SK-N-SH (cell line): ENCODE data around the gene CELSR1. TPM values are rescaled to one million over a fixed set of nuclear protein-coding genes. Genes with fewer than 3 reads are reported as not detected.
A peak's percentile ranks its signal among the peaks of the same experiment; 100 is the strongest.

Experiments
- CTCF ChIA-PET: fragments of 300-600, 350-600 bp; formaldehyde crosslinking; extraction: SDS; loops from one replicate; lab custom pipeline; 2021; lab: Yijun Ruan, JAX
- POLR2A ChIA-PET: fragments of 350-600 bp; sonication (Branson Sonifier 250); formaldehyde crosslinking; extraction: SDS; loops from one replicate; lab custom pipeline; 2020; ENCODE audit warnings: antibody characterized with exemption, inconsistent platforms; lab: Yijun Ruan, JAX
- DNase-seq: peaks from one replicate; pipeline ENCODE4 v3.0.0; 2012
- H2AFZ ChIP-seq: fragments of 200-600 bp; sonication (generic); 2 replicates; pipeline ENCODE4 v1.8.1; 2016; ENCODE audit warnings: antibody characterized with exemption, mild to moderate bottlenecking, low read depth
- H3F3A ChIP-seq: fragments of 200-600 bp; sonication (generic); replicated peaks from 2 replicates; pipeline ENCODE3; 2016; ENCODE audit warnings: antibody characterized with exemption, mild to moderate bottlenecking; ENCODE audit not compliant: insufficient read depth
- H3K27ac ChIP-seq, 2 experiments: fragments of 200-500 bp in 1 of 2; fragments of 200-600 bp in 1 of 2; sonication (Bioruptor generic) in 1 of 2; sonication (generic), shearing (Covaris generic) in 1 of 2; 2 replicates each; pipeline versions ENCODE4 v1.5.1 to v1.6.1; 2014 to 2016; ENCODE audit warnings: low read depth in 2 of 2, inconsistent platforms in 1 of 2, low read length in 1 of 2, mild to moderate bottlenecking in 1 of 2, mixed read lengths in 1 of 2
- H3K27me3 ChIP-seq: fragments of 200-600 bp; sonication (generic), shearing (Covaris generic); 2 replicates; pipeline ENCODE4 v1.6.1; 2016; ENCODE audit warnings: mixed run types; ENCODE audit not compliant: insufficient read depth
- H3K36me3 ChIP-seq, 2 experiments: fragments of 200-500 bp in 1 of 2; fragments of 200-600 bp in 1 of 2; sonication (Bioruptor generic) in 1 of 2; sonication (generic) in 1 of 2; replicated peaks in 1 of 2; 2 replicates each; pipeline versions ENCODE3 to v1.5.1; 2014 to 2016; ENCODE audit warnings: low read length in 1 of 2, mild to moderate bottlenecking in 1 of 2; ENCODE audit not compliant: insufficient read depth in 2 of 2, control insufficient read depth in 1 of 2
- H3K4me1 ChIP-seq, 2 experiments: fragments of 200-500 bp in 1 of 2; fragments of 200-600 bp in 1 of 2; sonication (Bioruptor generic) in 1 of 2; sonication (generic), shearing (Covaris generic) in 1 of 2; 2 replicates each; pipeline versions ENCODE4 v1.5.1 to v1.6.1; 2014 to 2016; ENCODE audit warnings: low read depth in 1 of 2, low read length in 1 of 2, mixed run types in 1 of 2; ENCODE audit not compliant: insufficient read depth in 2 of 2, control insufficient read depth in 1 of 2
- H3K4me2 ChIP-seq: fragments of 200-600 bp; sonication (generic), shearing (Covaris generic); 2 replicates; pipeline ENCODE4 v1.6.1; 2017; ENCODE audit warnings: mixed run types
- H3K4me3 ChIP-seq, 2 experiments: fragments of 200-500 bp in 1 of 2; fragments of 200-600 bp in 1 of 2; sonication (Bioruptor generic) in 1 of 2; sonication (generic), shearing (Covaris generic) in 1 of 2; 2 replicates each; pipeline versions ENCODE4 v1.5.1 to v1.8.1; 2014 to 2016; ENCODE audit warnings: low read depth in 2 of 2, inconsistent platforms in 1 of 2, low read length in 1 of 2, mild to moderate bottlenecking in 1 of 2, mixed read lengths in 1 of 2, moderate library complexity in 1 of 2
- H3K79me2 ChIP-seq: fragments of 200-600 bp; sonication (generic); 2 replicates; pipeline ENCODE4 v1.8.1; 2017; ENCODE audit warnings: mild to moderate bottlenecking; ENCODE audit not compliant: insufficient read depth
- H3K9ac ChIP-seq: fragments of 200-600 bp; sonication (generic); 2 replicates; pipeline ENCODE4 v1.6.1; 2017; ENCODE audit warnings: mixed run types
- H3K9me2 ChIP-seq: fragments of 200-600 bp; sonication (generic); 2 replicates; pipeline ENCODE4 v1.6.1; 2017; ENCODE audit warnings: mixed run types
- H3K9me3 ChIP-seq: fragments of 200-600 bp; sonication (generic); 2 replicates; pipeline ENCODE4 v1.6.1; 2017; ENCODE audit warnings: mixed run types, mild to moderate bottlenecking, moderate library complexity
- H4K20me1 ChIP-seq: fragments of 200-600 bp; sonication (generic); 2 replicates; pipeline ENCODE4 v1.6.1; 2017; ENCODE audit warnings: mild to moderate bottlenecking, mixed run types; ENCODE audit not compliant: insufficient read depth
- FOSL2 ChIP-seq: IDR thresholded peaks from 2 replicates; pipeline ENCODE4 v1.4.0; 2012; ENCODE audit warnings: low read depth, mild to moderate bottlenecking, moderate library complexity, borderline replicate concordance
- FOXJ3 ChIP-seq: sonication (generic); formaldehyde crosslinking; IDR thresholded peaks from 2 replicates; pipeline ENCODE4 v1.5.1; 2020; ENCODE audit warnings: mild to moderate bottlenecking, missing genetic modification reagents
- GATA2 ChIP-seq: sonication (generic); formaldehyde crosslinking; IDR thresholded peaks from 2 replicates; pipeline ENCODE4 v1.5.0; 2020; ENCODE audit warnings: mild to moderate bottlenecking, missing genetic modification reagents
- MEF2A ChIP-seq: IDR thresholded peaks from 2 replicates; pipeline ENCODE4 v1.4.0; 2012; ENCODE audit warnings: low read depth, borderline replicate concordance
- POLR2AphosphoS5 ChIP-seq: IDR thresholded peaks from 2 replicates; pipeline ENCODE4 v1.6.1; 2012; ENCODE audit warnings: low read depth, low read length
- SIN3A ChIP-seq: IDR thresholded peaks from 2 replicates; pipeline ENCODE4 v1.6.1; 2012; ENCODE audit warnings: low read depth, mild to moderate bottlenecking, low read length, moderate library complexity, borderline replicate concordance
- TCF12 ChIP-seq: IDR thresholded peaks from 2 replicates; pipeline ENCODE4 v1.4.0; 2012
- WGBS: methylation state at CpG from one replicate; pipeline ENCODE4 v1.1.6; 2017; ENCODE audit warnings: low lambda C conversion rate; 5-methylcytosine and 5-hydroxymethylcytosine counted together
- polyA plus RNA-seq, 3 experiments: library from polyadenylated mRNA; depleted of rRNA; stranded (reverse); fragments of >200 nt; gene quantifications; 2 replicates each; pipeline ENCODE4 v1.2.3, GENCODE V29; 2012
- TF ChIP-seq, protein P1 (sequence below): IDR thresholded peaks from 2 replicates; pipeline ENCODE4 v1.6.1; 2012; ENCODE audit warnings: mild to moderate bottlenecking, low read depth, low read length, moderate library complexity
- TF ChIP-seq, protein P2 (sequence below): IDR thresholded peaks from 2 replicates; pipeline ENCODE4 v1.4.0; 2012; ENCODE audit warnings: low read depth
- TF ChIP-seq, protein P3 (sequence below): IDR thresholded peaks from 2 replicates; pipeline ENCODE4; 2012
- TF ChIP-seq, protein P4 (sequence below): fragments of 150-350 bp; IDR thresholded peaks from 2 replicates; pipeline ENCODE4 v1.6.1; 2017; ENCODE audit warnings: antibody characterized with exemption, low read length, low read depth, borderline replicate concordance

The CELSR1 gene
- polyA plus RNA-seq, 1 of the 3 experiments (the other 2 are of a cell fraction) = 5.0 TPM

DNA sequence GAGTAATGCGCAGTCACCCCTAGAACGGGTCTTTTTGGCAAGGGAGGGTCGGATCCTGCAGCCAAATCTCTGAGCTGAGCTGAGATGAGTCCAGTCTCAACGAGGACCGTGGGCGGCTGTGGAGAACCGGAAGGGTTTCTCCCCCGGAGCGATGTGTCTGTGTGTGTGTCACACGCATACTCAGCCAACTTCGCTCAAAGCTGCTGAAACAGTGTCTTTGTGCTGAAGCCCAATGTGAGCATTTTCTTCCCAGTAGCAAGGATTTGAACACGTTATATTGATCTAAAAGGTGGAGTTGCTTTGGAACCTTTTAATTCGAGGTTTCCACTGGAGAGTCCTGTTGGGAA is 1.4 kb upstream of the CELSR1 start (continued):
- TF ChIP-seq, protein P1, sequence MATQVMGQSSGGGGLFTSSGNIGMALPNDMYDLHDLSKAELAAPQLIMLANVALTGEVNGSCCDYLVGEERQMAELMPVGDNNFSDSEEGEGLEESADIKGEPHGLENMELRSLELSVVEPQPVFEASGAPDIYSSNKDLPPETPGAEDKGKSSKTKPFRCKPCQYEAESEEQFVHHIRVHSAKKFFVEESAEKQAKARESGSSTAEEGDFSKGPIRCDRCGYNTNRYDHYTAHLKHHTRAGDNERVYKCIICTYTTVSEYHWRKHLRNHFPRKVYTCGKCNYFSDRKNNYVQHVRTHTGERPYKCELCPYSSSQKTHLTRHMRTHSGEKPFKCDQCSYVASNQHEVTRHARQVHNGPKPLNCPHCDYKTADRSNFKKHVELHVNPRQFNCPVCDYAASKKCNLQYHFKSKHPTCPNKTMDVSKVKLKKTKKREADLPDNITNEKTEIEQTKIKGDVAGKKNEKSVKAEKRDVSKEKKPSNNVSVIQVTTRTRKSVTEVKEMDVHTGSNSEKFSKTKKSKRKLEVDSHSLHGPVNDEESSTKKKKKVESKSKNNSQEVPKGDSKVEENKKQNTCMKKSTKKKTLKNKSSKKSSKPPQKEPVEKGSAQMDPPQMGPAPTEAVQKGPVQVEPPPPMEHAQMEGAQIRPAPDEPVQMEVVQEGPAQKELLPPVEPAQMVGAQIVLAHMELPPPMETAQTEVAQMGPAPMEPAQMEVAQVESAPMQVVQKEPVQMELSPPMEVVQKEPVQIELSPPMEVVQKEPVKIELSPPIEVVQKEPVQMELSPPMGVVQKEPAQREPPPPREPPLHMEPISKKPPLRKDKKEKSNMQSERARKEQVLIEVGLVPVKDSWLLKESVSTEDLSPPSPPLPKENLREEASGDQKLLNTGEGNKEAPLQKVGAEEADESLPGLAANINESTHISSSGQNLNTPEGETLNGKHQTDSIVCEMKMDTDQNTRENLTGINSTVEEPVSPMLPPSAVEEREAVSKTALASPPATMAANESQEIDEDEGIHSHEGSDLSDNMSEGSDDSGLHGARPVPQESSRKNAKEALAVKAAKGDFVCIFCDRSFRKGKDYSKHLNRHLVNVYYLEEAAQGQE = no peak
- TF ChIP-seq, protein P2, sequence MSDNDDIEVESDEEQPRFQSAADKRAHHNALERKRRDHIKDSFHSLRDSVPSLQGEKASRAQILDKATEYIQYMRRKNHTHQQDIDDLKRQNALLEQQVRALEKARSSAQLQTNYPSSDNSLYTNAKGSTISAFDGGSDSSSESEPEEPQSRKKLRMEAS = no peak

DNA sequence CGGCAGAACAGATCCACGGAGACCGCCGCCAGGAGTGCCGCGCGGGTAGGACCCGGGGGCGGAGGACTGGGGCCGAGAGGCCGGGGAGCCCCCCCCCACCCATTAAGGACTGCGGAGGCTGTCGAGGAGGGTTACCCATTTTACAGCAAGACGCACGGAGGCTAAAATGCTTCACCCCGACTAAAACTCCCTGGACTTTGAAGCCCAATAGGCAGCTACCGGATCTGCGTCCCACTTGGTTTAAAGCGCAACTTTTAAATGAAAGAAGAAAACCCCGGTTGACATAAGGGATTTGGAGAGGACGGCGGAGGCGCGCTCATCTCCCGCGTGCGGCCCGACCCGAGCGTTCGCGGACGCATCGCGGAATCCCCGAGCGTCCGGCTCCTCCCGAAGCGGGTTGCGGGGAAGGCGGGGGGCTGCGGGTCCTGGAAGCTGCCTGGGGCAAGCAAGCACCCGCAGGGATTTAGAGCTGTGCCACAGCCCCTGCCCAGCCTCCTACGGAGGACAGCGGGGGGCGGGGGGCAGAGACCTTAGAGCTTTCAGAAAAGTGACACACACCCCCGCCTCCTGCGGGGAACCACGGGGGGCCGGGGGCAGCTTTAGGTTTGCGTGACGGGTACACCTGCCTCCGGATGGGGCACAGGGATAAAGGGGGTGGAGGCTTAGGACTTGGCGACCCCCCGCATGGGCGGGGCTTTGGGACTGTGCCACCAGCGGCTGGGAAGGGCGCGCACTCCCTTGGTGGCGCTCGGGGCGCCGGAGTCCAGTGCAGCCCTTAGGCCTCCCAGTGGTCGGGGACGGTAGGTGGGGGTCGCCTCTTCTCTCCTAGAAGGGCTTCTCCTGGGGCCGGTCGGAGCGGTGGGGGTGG is 760 bp upstream of the CELSR1 start:
- H3K9me3 ChIP-seq = no peaks in the 10 kb centered on the region
- peaks cover 0 to 4% of the 10 kb centered on the region in 2 experiments; a peak in 1 of 4 replicates for H3K4me1 ChIP-seq
- H3K9ac ChIP-seq = no peak overlapping the region
- no peak for TF ChIP-seq TCF12
- TF ChIP-seq, protein P2 = no peak
- TF ChIP-seq SIN3A = no peak
- TF ChIP-seq MEF2A = no peak
- TF ChIP-seq GATA2 (CRISPR knock-in tag) = no peak
- no peak for TF ChIP-seq FOXJ3
- TF ChIP-seq, protein P3, sequence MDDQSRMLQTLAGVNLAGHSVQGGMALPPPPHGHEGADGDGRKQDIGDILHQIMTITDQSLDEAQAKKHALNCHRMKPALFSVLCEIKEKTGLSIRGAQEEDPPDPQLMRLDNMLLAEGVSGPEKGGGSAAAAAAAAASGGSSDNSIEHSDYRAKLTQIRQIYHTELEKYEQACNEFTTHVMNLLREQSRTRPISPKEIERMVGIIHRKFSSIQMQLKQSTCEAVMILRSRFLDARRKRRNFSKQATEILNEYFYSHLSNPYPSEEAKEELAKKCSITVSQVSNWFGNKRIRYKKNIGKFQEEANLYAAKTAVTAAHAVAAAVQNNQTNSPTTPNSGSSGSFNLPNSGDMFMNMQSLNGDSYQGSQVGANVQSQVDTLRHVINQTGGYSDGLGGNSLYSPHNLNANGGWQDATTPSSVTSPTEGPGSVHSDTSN = no peak
- no peak for TF ChIP-seq FOSL2
- TF ChIP-seq POLR2AphosphoS5 = no peak
- TF ChIP-seq, protein P4, sequence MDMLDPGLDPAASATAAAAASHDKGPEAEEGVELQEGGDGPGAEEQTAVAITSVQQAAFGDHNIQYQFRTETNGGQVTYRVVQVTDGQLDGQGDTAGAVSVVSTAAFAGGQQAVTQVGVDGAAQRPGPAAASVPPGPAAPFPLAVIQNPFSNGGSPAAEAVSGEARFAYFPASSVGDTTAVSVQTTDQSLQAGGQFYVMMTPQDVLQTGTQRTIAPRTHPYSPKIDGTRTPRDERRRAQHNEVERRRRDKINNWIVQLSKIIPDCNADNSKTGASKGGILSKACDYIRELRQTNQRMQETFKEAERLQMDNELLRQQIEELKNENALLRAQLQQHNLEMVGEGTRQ = no peak
- 8% methylated on average over 41 of the region's 70 CpGs for WGBS
- no peaks in the 10 kb centered on the region for H3K36me3 ChIP-seq
- H2AFZ ChIP-seq = peak overlapping the region; percentile 63; the same call in 1 of the 2 replicates
- peak overlapping the region; percentile 43 to 60 for H3K4me3 ChIP-seq
- peak overlapping the region; percentile 78 for H3K4me2 ChIP-seq
- no peaks in the 10 kb centered on the region for H4K20me1 ChIP-seq
- peak; percentile 69 for DNase-seq
- H3K27ac ChIP-seq = no peak overlapping the region
- peaks cover 8% of the 10 kb centered on the region; the same call in 1 of the 2 replicates for H3K27me3 ChIP-seq
- no peaks in the 10 kb centered on the region for H3K9me2 ChIP-seq
- ChIA-PET POLR2A (no interaction called here), CTCF (interaction anchor here (0.6 to 7.7 kb wide), 8 partner anchors 9 to 718 kb away, joined by 3 to 105 read pairs (median 4); partner anchors contain the start of gene TRMU)
- no peaks in the 10 kb centered on the region for H3K79me2 ChIP-seq
- no peaks in the 10 kb centered on the region for H3F3A ChIP-seq
